Gastroesophageal sphincter (tissue), 4 donors: Measurements from ENCODE around the gene FAM228B. TPM values are rescaled to one million over a fixed set of nuclear protein-coding genes. Genes with fewer than 3 reads are reported as not detected.

Source experiments
- ATAC-seq: fragments of 150-250 bp; one replicate; pipeline ENCODE4 v1.9.1; 2016; ENCODE audit warnings: mild to moderate bottlenecking, moderate library complexity
- H3K27ac ChIP-seq, 4 donors: fragments of 200-600 bp; sonication (generic) in 3 of 4; 1 replicate in 3 of 4; 2 replicates in 1 of 4; pipeline ENCODE4 v1.5.1; 2016 to 2019
- H3K27me3 ChIP-seq: fragments of 200-600 bp; sonication (generic); one replicate; pipeline ENCODE4 v1.5.1; 2019
- H3K36me3 ChIP-seq, 2 donors: fragments of 200-600 bp; sonication (generic); one replicate each; pipeline ENCODE4 v1.5.1; 2019; ENCODE audit warnings: control low read depth in 1 of 2
- H3K4me1 ChIP-seq, 3 donors: fragments of 200-600 bp; sonication (generic); 1 replicate in 2 of 3; 2 replicates in 1 of 3; pipeline ENCODE4 v1.5.1; 2016 to 2019; ENCODE audit warnings: control low read depth in 2 of 3
- H3K4me3 ChIP-seq, 2 donors: fragments of 200-600 bp; sonication (generic); one replicate each; pipeline ENCODE4 v1.5.1; 2019; ENCODE audit warnings: mild to moderate bottlenecking in 1 of 2, moderate library complexity in 1 of 2
- H3K9me3 ChIP-seq, 3 donors: fragments of 200-600 bp; sonication (generic); one replicate each; pipeline ENCODE4 v1.5.1; 2017 to 2019; ENCODE audit warnings: control low read depth in 2 of 3
- EP300 ChIP-seq: sonication (generic); formaldehyde crosslinking; IDR thresholded peaks from one replicate; pipeline ENCODE4 v1.6.1; 2017; ENCODE audit warnings: antibody characterized with exemption, mild to moderate bottlenecking
- POLR2A ChIP-seq, 2 donors: fragments of 450-650 bp; IDR thresholded peaks; one replicate each; pipeline ENCODE4 v1.6.1; 2017; ENCODE audit warnings: antibody characterized with exemption in 2 of 2, mild to moderate bottlenecking in 2 of 2, moderate library complexity in 1 of 2
- POLR2AphosphoS5 ChIP-seq: sonication (generic); formaldehyde crosslinking; IDR thresholded peaks from one replicate; pipeline ENCODE4 v1.6.1; 2017; ENCODE audit warnings: antibody characterized with exemption
- WGBS, 2 donors: methylation state at CpG; one replicate each; pipeline ENCODE4 v1.1.5; 2018; ENCODE audit warnings: low coverage in 1 of 2; 5-methylcytosine and 5-hydroxymethylcytosine counted together
- total RNA-seq, 4 donors: library from RNA; depleted of rRNA; stranded (reverse); fragments of >200 nt; gene quantifications; one replicate each; pipeline ENCODE4 v1.1.0, GENCODE V29; 2016
- TF ChIP-seq, protein P1 (sequence below), 4 experiments: fragments of 200-600 bp in 2 of 4; fragments of 450-650 bp in 2 of 4; sonication (generic) in 1 of 4; IDR thresholded peaks; one replicate each; pipeline ENCODE4 v1.5.1; 2017 to 2019; ENCODE audit warnings: antibody characterized with exemption in 4 of 4, mild to moderate bottlenecking in 2 of 4, moderate library complexity in 2 of 4

The FAM228B gene
- 10 to 100 TPM; 24.0 to 45.5 (median 30.9) TPM for total RNA-seq

DNA sequence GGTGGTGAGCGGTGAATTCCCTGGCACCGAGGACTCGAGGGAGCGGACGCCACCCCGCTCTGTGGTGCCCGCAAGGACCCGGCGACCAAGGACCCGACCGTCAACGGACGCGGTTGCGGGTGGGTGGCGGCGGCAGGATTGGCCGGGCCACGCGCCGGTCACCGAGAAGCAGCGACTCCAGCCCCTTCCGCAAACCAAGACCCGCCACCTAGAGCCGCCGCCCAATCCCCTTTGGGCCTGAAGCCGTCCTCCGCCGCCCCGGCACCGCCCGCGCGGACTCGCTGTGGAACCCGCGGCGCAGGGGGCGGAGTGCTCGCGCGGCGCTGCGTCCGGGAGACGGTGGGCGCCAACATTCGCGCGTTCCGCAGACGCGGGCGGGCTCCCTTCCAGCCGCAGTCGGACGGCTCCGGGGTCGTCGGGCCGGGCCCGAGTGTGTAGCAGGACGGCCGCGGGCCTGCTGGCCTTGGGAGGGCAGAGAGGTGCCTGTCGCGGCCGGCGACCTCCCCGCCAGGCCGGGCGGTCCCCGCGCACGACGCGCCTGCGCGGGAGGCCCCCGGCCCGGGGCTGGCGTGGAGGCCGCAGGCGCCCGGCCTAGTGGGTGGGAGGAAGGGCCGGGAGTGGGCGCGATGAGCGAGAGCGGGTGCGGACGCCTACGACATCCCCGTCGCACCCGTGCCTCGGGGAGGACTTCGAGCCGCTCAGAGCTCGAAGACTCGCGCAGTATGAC lies at the start of gene FAM228B, which contains the start of gene PFN4:
Gene FAM228B (plus strand): TSS at position 275 of the 727 bp plus-strand sequence. CDS start 893 bp downstream, outside the sequence.
Gene PFN4 (minus strand): TSS at position 140 of the 727 bp plus-strand sequence. CDS start 799 bp downstream, outside the sequence.
- TF ChIP-seq POLR2A (IDR thresholded peaks at IDR 0.05) (peak; percentile 82 to 87), POLR2AphosphoS5 (peak; percentile 49), EP300 (no peak)
- no peaks in the 10 kb centered on the region for H3K27me3 ChIP-seq
- H3K36me3 ChIP-seq: no peaks in the 10 kb centered on the region
- H3K4me3 ChIP-seq: peak within 1 kb of the TSS; percentile 57 to 66
- ATAC-seq: peak; percentile 98
- whole genome bisulfite sequencing, 2 donors: 0% methylated on average over 2 of the region's 103 CpGs; no CpG with 5 or more reads in 1 of the 2 donors
- no peaks in the 10 kb centered on the region for H3K9me3 ChIP-seq
- H3K4me1 ChIP-seq: peaks cover 0 to 40% (median 7%) of the 10 kb centered on the region in 3 donors
- peak within 1 kb of the TSS; percentile 79 to 97 (median 94) for H3K27ac ChIP-seq

- Histone ChIP-seq H3K9me3 (no peaks in the 10 kb centered on the region), H3K27ac (no peak overlapping the region), H3K27me3 (no peaks in the 10 kb centered on the region), H3K4me3 (no peak overlapping the region), H3K36me3 (peaks cover 0 to 62% of the 10 kb centered on the region in 2 donors), H3K4me1 (peaks cover 0 to 36% (median 13%) of the 10 kb centered on the region in 3 donors)
- TF ChIP-seq, protein P1, sequence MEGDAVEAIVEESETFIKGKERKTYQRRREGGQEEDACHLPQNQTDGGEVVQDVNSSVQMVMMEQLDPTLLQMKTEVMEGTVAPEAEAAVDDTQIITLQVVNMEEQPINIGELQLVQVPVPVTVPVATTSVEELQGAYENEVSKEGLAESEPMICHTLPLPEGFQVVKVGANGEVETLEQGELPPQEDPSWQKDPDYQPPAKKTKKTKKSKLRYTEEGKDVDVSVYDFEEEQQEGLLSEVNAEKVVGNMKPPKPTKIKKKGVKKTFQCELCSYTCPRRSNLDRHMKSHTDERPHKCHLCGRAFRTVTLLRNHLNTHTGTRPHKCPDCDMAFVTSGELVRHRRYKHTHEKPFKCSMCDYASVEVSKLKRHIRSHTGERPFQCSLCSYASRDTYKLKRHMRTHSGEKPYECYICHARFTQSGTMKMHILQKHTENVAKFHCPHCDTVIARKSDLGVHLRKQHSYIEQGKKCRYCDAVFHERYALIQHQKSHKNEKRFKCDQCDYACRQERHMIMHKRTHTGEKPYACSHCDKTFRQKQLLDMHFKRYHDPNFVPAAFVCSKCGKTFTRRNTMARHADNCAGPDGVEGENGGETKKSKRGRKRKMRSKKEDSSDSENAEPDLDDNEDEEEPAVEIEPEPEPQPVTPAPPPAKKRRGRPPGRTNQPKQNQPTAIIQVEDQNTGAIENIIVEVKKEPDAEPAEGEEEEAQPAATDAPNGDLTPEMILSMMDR (IDR thresholded peaks at IDR 0.05): no peak
- TF ChIP-seq POLR2AphosphoS5 (no peak), EP300 (no peak), POLR2A (IDR thresholded peaks at IDR 0.05) (no peak)
- 82 to 89% methylated on average over 6 of the region's 6 CpGs for WGBS, 2 donors
- ATAC-seq: no peak
Observed at GRCh38 chr2:24073816-24074215, 49.5 kb upstream of the FAM228B start.

DNA sequence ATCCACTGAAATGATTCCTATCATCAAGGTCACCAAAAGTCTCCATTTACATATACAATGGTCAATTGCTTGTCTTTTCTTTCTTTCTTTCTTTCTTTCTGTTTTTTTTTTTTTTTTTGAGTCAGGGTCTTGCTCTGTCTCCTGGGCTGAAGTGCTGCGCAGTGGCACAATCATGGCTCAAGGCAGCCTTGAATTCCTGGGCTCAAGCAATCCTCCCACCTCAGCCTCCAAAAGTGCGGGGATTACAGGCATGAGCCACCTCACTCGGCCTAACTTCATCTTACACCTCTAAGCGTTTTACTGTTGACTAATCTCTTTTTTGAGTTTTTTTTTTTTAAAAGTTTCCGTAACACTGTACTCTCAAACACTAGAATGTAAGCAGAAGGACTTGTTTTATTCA lies 48.0 kb upstream of the FAM228B start:
- 50 to 57% methylated on average over 5 of the region's 5 CpGs for WGBS, 2 donors
- Histone ChIP-seq H3K4me1 (peaks cover 0 to 36% (median 13%) of the 10 kb centered on the region in 3 donors), H3K36me3 (peaks cover 0 to 61% of the 10 kb centered on the region in 2 donors), H3K4me3 (peak overlapping the region; percentile 84 to 86), H3K27me3 (no peaks in the 10 kb centered on the region), H3K9me3 (no peaks in the 10 kb centered on the region), H3K27ac (peak overlapping the region; percentile 52 to 99 (median 94))
- TF ChIP-seq POLR2AphosphoS5 (no peak), EP300 (no peak), POLR2A (IDR thresholded peaks at IDR 0.05) (no peak)
- TF ChIP-seq, protein P1 (IDR thresholded peaks at IDR 0.05): no peak
- ATAC-seq: no peak

DNA sequence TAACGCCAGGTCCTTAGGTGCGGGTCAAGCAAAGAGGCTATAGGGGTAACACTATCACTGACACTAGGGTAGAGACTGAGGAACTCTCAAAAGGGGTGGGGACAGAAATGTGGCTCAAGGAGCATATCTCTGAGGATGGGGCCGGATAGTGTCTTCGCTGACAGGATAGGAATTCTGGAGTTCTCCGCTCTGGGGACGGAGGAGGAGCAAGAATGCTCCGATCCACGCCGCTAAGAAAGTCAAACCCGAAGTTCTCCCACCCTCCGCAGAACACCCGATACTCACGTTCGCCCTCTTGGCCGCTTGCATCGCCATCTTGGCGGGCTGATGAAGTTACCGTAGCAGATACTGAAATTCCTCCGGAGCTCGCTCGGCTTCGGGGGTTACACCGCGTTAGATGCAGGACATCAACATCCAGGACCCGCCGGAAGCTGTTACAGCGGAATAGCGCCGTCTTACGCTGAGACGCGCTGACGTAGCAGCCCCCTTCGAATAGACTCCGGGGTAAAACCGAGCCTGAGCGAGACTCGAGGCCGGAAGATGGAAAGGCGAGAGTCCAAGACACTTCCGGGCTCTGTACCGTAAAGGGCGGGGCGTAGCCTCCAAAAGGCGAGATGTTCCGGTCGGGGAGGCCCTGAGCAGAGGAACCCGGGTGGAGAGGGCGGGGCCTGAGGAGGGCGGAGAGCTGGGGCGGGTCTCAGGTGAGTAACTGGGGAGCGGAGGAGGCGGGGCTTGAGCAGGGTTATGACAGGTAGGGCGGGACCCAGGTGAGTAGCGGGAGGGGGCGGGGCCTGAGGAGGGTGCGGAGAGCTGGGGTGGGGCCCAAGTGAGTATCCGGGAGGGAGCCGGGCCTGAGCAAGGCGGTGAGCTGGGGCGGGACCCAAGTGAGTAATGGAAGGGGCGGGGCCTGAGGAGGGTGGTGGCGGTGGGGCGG lies 47.1 kb upstream of the FAM228B start, which contains the start of gene SF3B6:
Gene SF3B6 (minus strand): TSS at position 412 of the 934 bp plus-strand sequence. CDS start 97 bp downstream, at position 315.
- 0 to 4% methylated on average over 15 to 18 of the region's 64 CpGs for WGBS, 2 donors
- peak within 1 kb of the TSS; percentile 52 to 99 (median 94) for H3K27ac ChIP-seq
- no peaks in the 10 kb centered on the region for H3K27me3 ChIP-seq
- peak; percentile 97 for ATAC-seq
- peaks cover 0 to 61% of the 10 kb centered on the region in 2 donors for H3K36me3 ChIP-seq
- TF ChIP-seq POLR2AphosphoS5 (peak; percentile 85), POLR2A (IDR thresholded peaks at IDR 0.05) (peak; percentile 41 to 48), EP300 (no peak)
- TF ChIP-seq, protein P1 (IDR thresholded peaks at IDR 0.05): peak in 1 of 4 experiments; percentile 4
- H3K9me3 ChIP-seq: no peaks in the 10 kb centered on the region
- H3K4me3 ChIP-seq: peak within 1 kb of the TSS; percentile 84 to 86
- H3K4me1 ChIP-seq: peaks cover 0 to 36% (median 13%) of the 10 kb centered on the region in 3 donors
